GM12891 (cell line): ENCODE data around the gene ZNF205.

Experiments used
- POLR2A ChIP-seq: IDR thresholded peaks from 2 replicates; pipeline ENCODE4 v1.6.1; 2011; ENCODE audit warnings: low read depth, low read length, control low read depth
- POLR2AphosphoS5 ChIP-seq: IDR thresholded peaks from 2 replicates; pipeline ENCODE4 v1.6.1; 2011; ENCODE audit warnings: low read depth, low read length, control low read depth
- POU2F2 ChIP-seq: IDR thresholded peaks from 2 replicates; pipeline ENCODE4 v1.6.1; 2011; ENCODE audit warnings: low read depth, mild to moderate bottlenecking, control low read depth, low read length, moderate library complexity
- SPI1 ChIP-seq: IDR thresholded peaks from 2 replicates; pipeline ENCODE4 v1.6.1; 2011; ENCODE audit warnings: low read depth, low read length, control low read depth
- TAF1 ChIP-seq: IDR thresholded peaks from 2 replicates; pipeline ENCODE4 v1.6.1; 2011; ENCODE audit warnings: low read depth, low read length, control low read depth

DNA sequence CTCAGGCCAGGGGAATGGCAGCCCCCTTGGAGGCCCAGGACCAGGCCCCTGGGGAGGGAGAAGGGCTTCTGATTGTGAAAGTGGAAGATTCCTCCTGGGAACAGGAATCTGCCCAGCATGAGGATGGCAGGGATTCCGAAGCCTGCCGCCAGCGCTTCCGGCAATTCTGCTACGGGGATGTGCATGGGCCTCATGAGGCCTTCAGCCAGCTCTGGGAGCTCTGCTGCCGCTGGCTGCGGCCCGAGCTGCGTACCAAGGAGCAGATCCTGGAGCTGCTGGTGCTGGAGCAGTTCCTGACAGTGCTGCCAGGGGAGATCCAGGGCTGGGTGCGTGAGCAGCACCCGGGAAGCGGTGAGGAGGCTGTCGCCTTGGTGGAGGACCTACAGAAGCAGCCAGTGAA is 24.9 kb downstream of the ZNF205 start:
- no peak for TF ChIP-seq POLR2A
- no peak for TF ChIP-seq POLR2AphosphoS5
- no peak for TF ChIP-seq POU2F2
- no peak for TF ChIP-seq TAF1
- TF ChIP-seq SPI1, result no peak
